ENCODE results near the gene CNIH4.

- TF ChIP-seq MAX (CRISPR knock-in tag; IDR thresholded peaks at IDR 0.05) (no peak), AFF4 (CRISPR knock-in tag; IDR thresholded peaks at IDR 0.05; ENCODE audit: borderline replicate concordance) (no peak), CTCF (IDR thresholded peaks at IDR 0.05) (no peak), JUN (CRISPR knock-in tag; IDR thresholded peaks at IDR 0.05) (no peak), FOXJ3 (CRISPR knock-in tag; IDR thresholded peaks at IDR 0.05; ENCODE audit: borderline replicate concordance) (no peak), ATF6 (CRISPR knock-in tag; IDR thresholded peaks at IDR 0.05) (no peak), E2F1 (CRISPR knock-in tag; IDR thresholded peaks at IDR 0.05) (no peak), KAT7 (CRISPR knock-in tag; IDR thresholded peaks at IDR 0.05; ENCODE audit: borderline replicate concordance) (no peak), ZNF219 (CRISPR knock-in tag; IDR thresholded peaks at IDR 0.05; ENCODE audit: borderline replicate concordance) (no peak), ELF4 (CRISPR knock-in tag; IDR thresholded peaks at IDR 0.05; ENCODE audit: low read depth) (no peak)
Observed at GRCh38 chr1:224390517-224390916, 33.8 kb downstream of the CNIH4 start.
